VCaP (cell line): ENCODE measurements around the gene CALN1.
A peak's percentile ranks its signal among the peaks of the same experiment; 100 is the strongest.

Experiments
- H3K27ac ChIP-seq: fragments of 450-650 bp; 2 replicates; pipeline ENCODE4 v1.5.1; 2017
- TF ChIP-seq, protein P1 (sequence below): fragments of 450-650 bp; conservative IDR thresholded peaks from 2 replicates; pipeline ENCODE4 v1.5.1; 2017; ENCODE audit warnings: mild to moderate bottlenecking, moderate library complexity

Gene CALN1

GRCh38 chr7:72444026-72444776, 32.1 kb upstream of the CALN1 start:
- TF ChIP-seq, protein P1, sequence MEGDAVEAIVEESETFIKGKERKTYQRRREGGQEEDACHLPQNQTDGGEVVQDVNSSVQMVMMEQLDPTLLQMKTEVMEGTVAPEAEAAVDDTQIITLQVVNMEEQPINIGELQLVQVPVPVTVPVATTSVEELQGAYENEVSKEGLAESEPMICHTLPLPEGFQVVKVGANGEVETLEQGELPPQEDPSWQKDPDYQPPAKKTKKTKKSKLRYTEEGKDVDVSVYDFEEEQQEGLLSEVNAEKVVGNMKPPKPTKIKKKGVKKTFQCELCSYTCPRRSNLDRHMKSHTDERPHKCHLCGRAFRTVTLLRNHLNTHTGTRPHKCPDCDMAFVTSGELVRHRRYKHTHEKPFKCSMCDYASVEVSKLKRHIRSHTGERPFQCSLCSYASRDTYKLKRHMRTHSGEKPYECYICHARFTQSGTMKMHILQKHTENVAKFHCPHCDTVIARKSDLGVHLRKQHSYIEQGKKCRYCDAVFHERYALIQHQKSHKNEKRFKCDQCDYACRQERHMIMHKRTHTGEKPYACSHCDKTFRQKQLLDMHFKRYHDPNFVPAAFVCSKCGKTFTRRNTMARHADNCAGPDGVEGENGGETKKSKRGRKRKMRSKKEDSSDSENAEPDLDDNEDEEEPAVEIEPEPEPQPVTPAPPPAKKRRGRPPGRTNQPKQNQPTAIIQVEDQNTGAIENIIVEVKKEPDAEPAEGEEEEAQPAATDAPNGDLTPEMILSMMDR = no peak
- peak overlapping the region; percentile 51 for H3K27ac ChIP-seq

DNA sequence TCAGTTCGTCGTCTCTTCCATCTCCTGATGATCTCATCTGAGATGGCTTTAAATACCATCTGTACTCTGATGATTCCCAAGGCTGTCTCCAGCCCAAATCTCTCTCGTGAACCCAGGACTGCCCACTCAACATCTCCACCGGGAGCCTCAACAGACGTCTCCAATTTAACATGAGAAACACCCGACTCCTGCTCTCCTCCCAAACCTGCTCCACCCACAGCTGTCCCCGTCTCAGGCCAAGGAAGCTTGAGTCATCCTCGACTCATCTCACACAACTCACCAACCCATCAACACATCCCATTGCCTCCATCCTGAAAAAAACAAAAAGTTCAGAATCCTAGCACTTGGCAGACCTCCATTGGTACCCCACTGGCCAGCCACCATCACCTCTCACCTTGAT, 29.7 kb upstream of the CALN1 start:
- no peak overlapping the region for H3K27ac ChIP-seq
- TF ChIP-seq, protein P1 = no peak

DNA sequence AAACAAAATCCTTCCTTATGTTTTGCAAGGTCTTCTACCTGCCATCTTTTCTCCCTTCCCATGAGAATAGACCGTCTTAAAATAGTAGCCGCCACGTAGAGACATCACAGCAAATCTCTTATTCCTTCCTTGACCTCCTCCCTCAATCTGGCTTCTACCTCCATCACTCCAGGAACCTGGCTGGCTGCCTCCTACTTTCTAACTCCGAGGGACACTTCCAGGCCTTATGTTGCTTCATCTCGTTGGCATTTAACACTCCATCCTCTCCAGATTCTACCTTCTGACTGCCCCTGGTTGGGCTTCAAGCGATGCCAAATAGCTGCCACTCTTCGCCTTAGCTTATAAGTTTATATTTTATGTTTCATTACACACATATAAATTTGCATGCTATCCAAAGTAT, 26.4 kb upstream of the CALN1 start:
- TF ChIP-seq, protein P1 = no peak

DNA sequence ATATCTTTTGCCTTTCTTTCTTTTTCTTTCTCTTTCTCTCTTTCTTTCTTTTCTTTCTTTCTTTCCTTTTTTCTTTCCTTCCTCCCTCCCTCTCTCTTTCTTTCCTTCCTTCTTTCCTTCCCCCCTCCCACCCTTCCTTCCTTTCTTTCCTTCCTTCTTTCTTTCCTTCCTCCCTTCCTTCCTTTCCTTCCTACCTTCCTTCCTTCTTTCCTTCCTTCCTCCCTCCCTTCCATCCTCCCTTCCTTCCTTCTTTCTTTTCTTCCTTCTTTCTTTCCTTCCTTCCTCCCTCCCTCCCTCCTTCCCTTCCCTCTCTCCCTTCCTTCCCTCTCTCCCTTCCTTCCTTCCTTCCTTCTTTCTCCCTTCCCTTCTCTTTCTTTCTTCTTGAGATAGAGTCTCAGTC, 25.5 kb upstream of the CALN1 start:
- no peak overlapping the region for H3K27ac ChIP-seq
- TF ChIP-seq, protein P1 = no peak

More for the DNA sequence above, 26.4 kb upstream of the CALN1 start:
- no peak overlapping the region for H3K27ac ChIP-seq

DNA sequence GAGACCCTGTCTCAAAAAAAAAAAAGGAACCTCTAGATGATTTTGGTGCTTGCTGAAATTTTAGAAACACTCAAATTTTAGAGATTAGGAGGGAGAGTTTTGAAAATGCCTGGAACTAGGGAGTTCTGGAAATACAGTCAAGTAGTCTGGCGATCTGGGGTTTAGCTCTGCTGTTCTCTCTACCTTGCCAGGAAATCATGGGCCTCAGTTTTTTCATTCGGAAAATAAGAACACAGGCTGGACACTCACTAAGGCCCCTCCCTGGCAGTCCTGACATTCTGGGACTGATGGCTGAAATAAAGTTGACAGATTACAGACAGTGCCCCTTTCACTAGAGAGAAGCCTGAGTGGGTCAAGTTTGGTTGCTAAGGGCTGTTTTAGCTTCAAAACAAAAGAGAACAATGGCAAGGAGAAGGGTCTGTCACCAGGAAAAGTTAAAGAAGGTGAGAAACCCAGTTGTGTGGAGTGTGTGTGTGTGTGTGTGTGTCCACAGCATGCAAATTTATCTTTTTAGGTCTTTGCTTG, 25.0 kb upstream of the CALN1 start:
- H3K27ac ChIP-seq = no peak overlapping the region
- TF ChIP-seq, protein P1 = no peak

DNA sequence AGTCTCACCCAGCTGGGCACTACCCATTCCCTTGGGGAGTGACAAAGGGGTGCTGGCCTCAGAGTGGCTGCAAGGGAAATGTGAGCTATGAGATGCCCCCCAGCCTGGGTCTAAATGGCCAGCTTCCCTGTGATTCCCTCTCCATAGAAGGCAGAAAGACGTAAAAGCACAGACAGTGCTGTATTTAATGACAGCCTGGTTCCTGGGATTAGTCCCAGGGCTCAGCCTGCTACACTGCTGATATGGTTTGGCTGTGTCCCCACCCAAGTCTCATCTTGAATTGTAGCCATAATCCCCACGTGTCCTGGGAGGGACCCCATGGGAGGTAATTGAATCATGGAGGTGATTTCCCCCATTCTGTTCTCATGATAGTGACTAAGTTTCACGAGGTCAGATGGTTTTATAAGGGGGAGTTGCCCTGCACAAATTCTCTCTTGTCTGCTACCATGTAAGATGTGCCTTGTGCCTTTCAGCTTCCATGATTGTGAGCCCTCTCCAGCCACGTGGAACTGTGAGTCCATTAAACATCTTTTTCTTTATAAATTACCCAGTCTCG, 23.9 kb upstream of the CALN1 start:
- H3K27ac ChIP-seq = no peak overlapping the region
- TF ChIP-seq, protein P1 = no peak

- TF ChIP-seq, protein P1 = no peak
Observed at GRCh38 chr7:72435366-72435765, 23.2 kb upstream of the CALN1 start.

More at GRCh38 chr7:72435366-72435765, 23.2 kb upstream of the CALN1 start:
- H3K27ac ChIP-seq = no peak overlapping the region
